HepG2 (cell line): ENCODE data around the gene SERPINI1. TPM values are rescaled to one million over a fixed set of nuclear protein-coding genes. Genes with fewer than 3 reads are reported as not detected.

Experiments used
- ATAC-seq: fragments of 200-7000 bp; cut with Tn5 transposase; 3 replicates; pipeline ENCODE4 v1.9.1; 2020; ENCODE audit warnings: mild to moderate bottlenecking, moderate library complexity
- BruUV-seq: library from RNA; stranded (reverse); fragments of 400-500 nt; replicated peaks from 2 replicates; lab custom pipeline; 2021; lab: Mats Ljungman, UMichigan
- CTCF ChIA-PET: fragments of 300-600 bp; formaldehyde crosslinking; extraction: SDS; loops from one replicate; lab custom pipeline; 2021; ENCODE audit warnings: low total read pairs, inconsistent platforms, low intra/inter-chr PET ratio; lab: Yijun Ruan, JAX
- POLR2A ChIA-PET: fragments of 350-600 bp; sonication (Branson Sonifier 250); formaldehyde crosslinking; loops from one replicate; lab custom pipeline; 2020; ENCODE audit warnings: antibody characterized with exemption, inconsistent platforms; lab: Yijun Ruan, JAX
- DNase-seq: peaks from one replicate; pipeline ENCODE4 v3.0.0-alpha.2; 2015; ENCODE audit warnings: low spot score
- FAIRE-seq: peaks from 3 replicates; lab custom pipeline; 2011; peaks lifted over from hg19 to GRCh38; lab: Jason Lieb, UNC
- H2AFZ ChIP-seq: one replicate; pipeline ENCODE4 v1.6.1; 2011; ENCODE audit warnings: low read length, inconsistent platforms
- H3K27ac ChIP-seq: fragments of 300-600 bp; 3 replicates; pipeline ENCODE4 v1.8.0; 2011; ENCODE audit warnings: mixed run types, mild to moderate bottlenecking, mixed read lengths, low read length, inconsistent platforms; ENCODE audit not compliant: insufficient read depth; ENCODE audit errors: extremely low read length
- H3K27me3 ChIP-seq, 2 experiments: fragments of 200-600 bp in 1 of 2; 2 replicates in 1 of 2; 3 replicates in 1 of 2; pipeline versions ENCODE4 v1.6.0 to v1.8.0; 2011; ENCODE audit warnings: low read length in 2 of 2, mild to moderate bottlenecking in 2 of 2, moderate library complexity in 2 of 2, inconsistent platforms in 1 of 2; ENCODE audit not compliant: insufficient read depth in 2 of 2, control insufficient read depth in 1 of 2
- H3K36me3 ChIP-seq, 2 experiments: fragments of 200-600 bp in 1 of 2; replicated peaks in 1 of 2; 2 replicates in 1 of 2; 3 replicates in 1 of 2; pipeline versions ENCODE4 v1.5.1 to v1.8.0; 2011; ENCODE audit warnings: low read length in 2 of 2, inconsistent platforms in 1 of 2; ENCODE audit not compliant: insufficient read depth in 2 of 2, control insufficient read depth in 1 of 2
- H3K4me1 ChIP-seq: 2 replicates; pipeline ENCODE4 v1.5.1; 2012; ENCODE audit warnings: low read length, inconsistent platforms; ENCODE audit not compliant: insufficient read depth
- H3K4me2 ChIP-seq: 2 replicates; pipeline ENCODE4 v1.6.0; 2011; ENCODE audit warnings: low read depth, low read length, inconsistent platforms
- H3K4me3 ChIP-seq, 3 experiments: fragments of 200-600 bp in 1 of 3; sonication (generic), shearing (Covaris generic) in 1 of 3; replicated peaks in 1 of 3; 2 replicates each; pipeline ENCODE4 v1.5.1; 2011 to 2016; ENCODE audit warnings: low read length in 3 of 3, inconsistent platforms in 2 of 3, low read depth in 2 of 3, mild to moderate bottlenecking in 2 of 3, control low read depth in 1 of 3, mixed read lengths in 1 of 3; ENCODE audit not compliant: insufficient read depth in 1 of 3
- H3K79me2 ChIP-seq: one replicate; pipeline ENCODE4 v1.6.1; 2011; ENCODE audit warnings: low read length, inconsistent platforms; ENCODE audit not compliant: insufficient read depth
- H3K9ac ChIP-seq: 2 replicates; pipeline ENCODE4 v1.6.0; 2011; ENCODE audit warnings: mild to moderate bottlenecking, low read depth, low read length, inconsistent platforms; ENCODE audit not compliant: insufficient read depth
- H3K9me3 ChIP-seq: 2 replicates; pipeline ENCODE4 v1.5.1; 2012; ENCODE audit warnings: mild to moderate bottlenecking, low read length
- H4K20me1 ChIP-seq: 2 replicates; pipeline ENCODE4 v1.6.0; 2011; ENCODE audit warnings: inconsistent platforms, mild to moderate bottlenecking, low read length, moderate library complexity; ENCODE audit not compliant: insufficient read depth
- CBX2 ChIP-seq, 2 experiments: fragments of 200-600 bp in 1 of 2; sonication (generic); formaldehyde crosslinking in 1 of 2; IDR thresholded peaks; 2 replicates each; pipeline versions ENCODE4 v1.7.0 to v1.8.1; 2018 to 2022; ENCODE audit warnings: low read depth in 2 of 2, low read length in 1 of 2, mild to moderate bottlenecking in 1 of 2, missing genetic modification reagents in 1 of 2
- CHCHD3 ChIP-seq: sonication (generic); formaldehyde crosslinking; IDR thresholded peaks from 2 replicates; pipeline ENCODE4 v1.8.0; 2022; ENCODE audit warnings: mild to moderate bottlenecking, missing genetic modification reagents, moderate library complexity
- KMT2B ChIP-seq: IDR thresholded peaks from 2 replicates; pipeline ENCODE4 v1.6.1; 2016; ENCODE audit warnings: missing genetic modification reagents, missing compliant biosample characterization
- NCOA1 ChIP-seq: sonication (generic); formaldehyde crosslinking; IDR thresholded peaks from 2 replicates; pipeline ENCODE4 v1.9.0; 2021; ENCODE audit warnings: missing genetic modification reagents
- PHF20 ChIP-seq: sonication (generic); formaldehyde crosslinking; IDR thresholded peaks from 2 replicates; pipeline ENCODE4 v1.5.0; 2020; ENCODE audit warnings: mild to moderate bottlenecking, missing genetic modification reagents
- SETDB1 ChIP-seq: sonication (generic); formaldehyde crosslinking; IDR thresholded peaks from 2 replicates; pipeline ENCODE4 v1.5.1; 2020; ENCODE audit warnings: missing genetic modification reagents, mild to moderate bottlenecking, borderline replicate concordance
- SIN3B ChIP-seq: fragments of 150-350 bp; IDR thresholded peaks from 2 replicates; pipeline ENCODE4 v1.6.1; 2014; ENCODE audit warnings: low read length
- ZNF136 ChIP-seq: sonication (generic); formaldehyde crosslinking; IDR thresholded peaks from 2 replicates; pipeline ENCODE4 v1.8.1; 2022; ENCODE audit warnings: low read depth, mild to moderate bottlenecking, moderate library complexity, missing genetic modification reagents
- ZNF17 ChIP-seq: sonication (generic); formaldehyde crosslinking; IDR thresholded peaks from 2 replicates; pipeline ENCODE4 v1.5.0; 2020; ENCODE audit warnings: mild to moderate bottlenecking, missing genetic modification reagents
- ZNF333 ChIP-seq: sonication (generic); formaldehyde crosslinking; IDR thresholded peaks from 2 replicates; pipeline ENCODE4 v1.4.0; 2020; ENCODE audit warnings: mild to moderate bottlenecking, missing genetic modification reagents, borderline replicate concordance
- ZNF619 ChIP-seq: sonication (generic); formaldehyde crosslinking; IDR thresholded peaks from 2 replicates; pipeline ENCODE4 v1.4.0; 2020; ENCODE audit warnings: mild to moderate bottlenecking, missing genetic modification reagents
- in situ Hi-C: cut with HindIII; loops from 2 replicates; pipeline ENCODE4 v1.10.0; 2017; ENCODE audit warnings: low pct_unique_long_range_greater_than_20kb; ENCODE audit not compliant: extremely low pct_ligation_motif_present
- intact Hi-C: fragments of 100-400 bp; cut with micrococcal nuclease; formaldehyde crosslinking; loops from one replicate; pipeline ENCODE4 v1.10.0; 2022; ENCODE audit not compliant: unreplicated experiment
- polyA plus RNA-seq, 8 experiments: library from polyadenylated mRNA; depleted of rRNA in 3 of 8; stranded (reverse) in 7 of 8; unstranded in 1 of 8; fragments of >200 nt; fragmentation: Illumina TruSeq in 4 of 8; extraction: Trizol in 4 of 8; gene quantifications; 2 replicates each; pipeline versions ENCODE4 v1.2.1 to v1.2.3, GENCODE V29; 2011 to 2016; ENCODE audit warnings: low read depth in 4 of 8, missing spikeins in 1 of 8, mixed read lengths in 1 of 8; ENCODE audit not compliant: insufficient read depth in 1 of 8
- total RNA-seq, 5 experiments: library from RNA; depleted of rRNA; stranded (reverse); fragments of >200 nt; fragmentation: Illumina TruSeq; extraction: Trizol; gene quantifications; 2 replicates each; pipeline ENCODE4 v1.2.3, GENCODE V29; 2016; ENCODE audit warnings: low read depth in 1 of 5
- TF ChIP-seq, protein P1 (sequence below): sonication (generic); formaldehyde crosslinking; IDR thresholded peaks from 2 replicates; pipeline ENCODE4 v1.5.0; 2020; ENCODE audit warnings: missing genetic modification reagents
- TF ChIP-seq, protein P2 (sequence below): sonication (generic); formaldehyde crosslinking; IDR thresholded peaks from 2 replicates; pipeline ENCODE4 v1.4.0; 2020; ENCODE audit warnings: mild to moderate bottlenecking, missing genetic modification reagents
- TF ChIP-seq, protein P3 (sequence below): sonication (generic); formaldehyde crosslinking; IDR thresholded peaks from 2 replicates; pipeline ENCODE4 v1.5.0; 2020; ENCODE audit warnings: missing genetic modification reagents, mild to moderate bottlenecking, borderline replicate concordance
- TF ChIP-seq, protein P4 (sequence below): sonication (generic); formaldehyde crosslinking; IDR thresholded peaks from 2 replicates; pipeline ENCODE4 v1.5.0; 2020; ENCODE audit warnings: missing genetic modification reagents
- TF ChIP-seq, protein P5 (sequence below): sonication (generic); formaldehyde crosslinking; IDR thresholded peaks from 2 replicates; pipeline ENCODE4 v1.4.0; 2020; ENCODE audit warnings: mild to moderate bottlenecking, missing genetic modification reagents

Gene SERPINI1
- total and polyA plus RNA-seq, 2 of the 13 experiments (the other 11 are each of a cell fraction or from before 2014, with no cell fraction given) = 14.7 to 58.0 TPM

DNA sequence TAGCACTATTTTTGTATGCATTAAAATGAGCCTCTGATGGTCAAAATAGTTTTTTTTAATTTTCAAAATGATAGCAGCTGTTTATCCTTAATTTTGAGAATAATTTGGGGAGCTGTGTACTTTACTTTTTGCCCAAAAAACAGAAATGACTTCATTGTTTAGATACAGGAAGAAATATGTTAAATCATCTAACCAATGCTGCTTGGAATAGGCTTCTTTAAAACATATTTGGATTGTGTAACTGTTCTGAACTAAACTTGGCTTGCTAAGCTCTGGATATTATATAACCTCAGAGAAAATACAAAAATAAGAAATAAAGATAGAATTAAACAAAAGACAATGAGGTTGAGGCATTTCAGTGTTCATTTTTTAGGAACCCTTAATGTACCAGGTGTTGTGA lies 119.3 kb downstream of the SERPINI1 start:
- FAIRE-seq (no peak), ATAC-seq (no peak), DNase-seq (no peak)
- no peak overlapping the region for H2AFZ ChIP-seq
- H3K9me3 ChIP-seq = no peaks in the 10 kb centered on the region
- no peak overlapping the region for H3K4me3 ChIP-seq
- intact Hi-C loops = no loop called here
- H3K27ac ChIP-seq = no peak overlapping the region
- no peak overlapping the region for H3K9ac ChIP-seq
- no peak overlapping the region for H3K4me2 ChIP-seq
- ChIA-PET POLR2A (no interaction called here), CTCF (no interaction called here)
- no TSS peak for BruUV-seq
- H3K79me2 ChIP-seq = no peaks in the 10 kb centered on the region
- no peaks in the 10 kb centered on the region for H4K20me1 ChIP-seq
- in situ Hi-C loops = no loop called here
- H3K4me1 ChIP-seq = no peaks in the 10 kb centered on the region
- no peaks in the 10 kb centered on the region for H3K27me3 ChIP-seq
- no peaks in the 10 kb centered on the region for H3K36me3 ChIP-seq
- no peak for TF ChIP-seq PHF20 (CRISPR knock-in tag)
- TF ChIP-seq ZNF333 = no peak
- no peak for TF ChIP-seq ZNF619 (CRISPR knock-in tag)
- TF ChIP-seq, protein P1, sequence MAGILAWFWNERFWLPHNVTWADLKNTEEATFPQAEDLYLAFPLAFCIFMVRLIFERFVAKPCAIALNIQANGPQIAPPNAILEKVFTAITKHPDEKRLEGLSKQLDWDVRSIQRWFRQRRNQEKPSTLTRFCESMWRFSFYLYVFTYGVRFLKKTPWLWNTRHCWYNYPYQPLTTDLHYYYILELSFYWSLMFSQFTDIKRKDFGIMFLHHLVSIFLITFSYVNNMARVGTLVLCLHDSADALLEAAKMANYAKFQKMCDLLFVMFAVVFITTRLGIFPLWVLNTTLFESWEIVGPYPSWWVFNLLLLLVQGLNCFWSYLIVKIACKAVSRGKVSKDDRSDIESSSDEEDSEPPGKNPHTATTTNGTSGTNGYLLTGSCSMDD (CRISPR knock-in tag) = no peak
- TF ChIP-seq, protein P2, sequence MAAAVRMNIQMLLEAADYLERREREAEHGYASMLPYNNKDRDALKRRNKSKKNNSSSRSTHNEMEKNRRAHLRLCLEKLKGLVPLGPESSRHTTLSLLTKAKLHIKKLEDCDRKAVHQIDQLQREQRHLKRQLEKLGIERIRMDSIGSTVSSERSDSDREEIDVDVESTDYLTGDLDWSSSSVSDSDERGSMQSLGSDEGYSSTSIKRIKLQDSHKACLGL (CRISPR knock-in tag) = no peak
- TF ChIP-seq ZNF17 (CRISPR knock-in tag) = no peak
- TF ChIP-seq, protein P3, sequence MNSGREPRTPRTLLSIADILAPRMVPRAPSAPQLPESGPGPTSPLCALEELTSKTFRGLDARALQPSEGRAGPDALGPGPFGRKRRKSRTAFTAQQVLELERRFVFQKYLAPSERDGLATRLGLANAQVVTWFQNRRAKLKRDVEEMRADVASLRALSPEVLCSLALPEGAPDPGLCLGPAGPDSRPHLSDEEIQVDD (CRISPR knock-in tag) = no peak
- TF ChIP-seq, protein P4, sequence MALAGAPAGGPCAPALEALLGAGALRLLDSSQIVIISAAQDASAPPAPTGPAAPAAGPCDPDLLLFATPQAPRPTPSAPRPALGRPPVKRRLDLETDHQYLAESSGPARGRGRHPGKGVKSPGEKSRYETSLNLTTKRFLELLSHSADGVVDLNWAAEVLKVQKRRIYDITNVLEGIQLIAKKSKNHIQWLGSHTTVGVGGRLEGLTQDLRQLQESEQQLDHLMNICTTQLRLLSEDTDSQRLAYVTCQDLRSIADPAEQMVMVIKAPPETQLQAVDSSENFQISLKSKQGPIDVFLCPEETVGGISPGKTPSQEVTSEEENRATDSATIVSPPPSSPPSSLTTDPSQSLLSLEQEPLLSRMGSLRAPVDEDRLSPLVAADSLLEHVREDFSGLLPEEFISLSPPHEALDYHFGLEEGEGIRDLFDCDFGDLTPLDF (CRISPR knock-in tag) = no peak
- no peak for TF ChIP-seq SIN3B
- no peak for TF ChIP-seq CBX2 (IDR thresholded peaks at IDR 0.05; ENCODE audit: low read depth, low read length)
- TF ChIP-seq CBX2 (CRISPR knock-in tag; IDR thresholded peaks at IDR 0.05; ENCODE audit: low read depth) = no peak
- TF ChIP-seq KMT2B (CRISPR knock-in tag) = no peak
- no peak for TF ChIP-seq CHCHD3 (CRISPR knock-in tag)
- no peak for TF ChIP-seq ZNF136 (CRISPR knock-in tag)
- no peak for TF ChIP-seq NCOA1
- TF ChIP-seq, protein P5, sequence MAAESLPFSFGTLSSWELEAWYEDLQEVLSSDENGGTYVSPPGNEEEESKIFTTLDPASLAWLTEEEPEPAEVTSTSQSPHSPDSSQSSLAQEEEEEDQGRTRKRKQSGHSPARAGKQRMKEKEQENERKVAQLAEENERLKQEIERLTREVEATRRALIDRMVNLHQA = no peak
- TF ChIP-seq SETDB1 (CRISPR knock-in tag) = no peak
